Stimulated activated CD4-positive, alpha-beta T cell treated with anti-CD3 and anti-CD28 coated beads, Interleukin-15, amount 100 ng/mL, for 48 hours (primary cell): ENCODE results near the gene PTGER1.
"Not testable (repeated sequence)": the region's sequence is repeated elsewhere in the genome, so short reads cannot be mapped to it uniquely, and the experiment has no call there.

Source experiments
- DNase-seq, 2 donors: peaks; one replicate each; pipeline ENCODE4 v3.0.0-alpha.2; 2020; ENCODE audit warnings: low read depth in 2 of 2

Gene PTGER1, protein sequence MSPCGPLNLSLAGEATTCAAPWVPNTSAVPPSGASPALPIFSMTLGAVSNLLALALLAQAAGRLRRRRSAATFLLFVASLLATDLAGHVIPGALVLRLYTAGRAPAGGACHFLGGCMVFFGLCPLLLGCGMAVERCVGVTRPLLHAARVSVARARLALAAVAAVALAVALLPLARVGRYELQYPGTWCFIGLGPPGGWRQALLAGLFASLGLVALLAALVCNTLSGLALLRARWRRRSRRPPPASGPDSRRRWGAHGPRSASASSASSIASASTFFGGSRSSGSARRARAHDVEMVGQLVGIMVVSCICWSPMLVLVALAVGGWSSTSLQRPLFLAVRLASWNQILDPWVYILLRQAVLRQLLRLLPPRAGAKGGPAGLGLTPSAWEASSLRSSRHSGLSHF

DNA sequence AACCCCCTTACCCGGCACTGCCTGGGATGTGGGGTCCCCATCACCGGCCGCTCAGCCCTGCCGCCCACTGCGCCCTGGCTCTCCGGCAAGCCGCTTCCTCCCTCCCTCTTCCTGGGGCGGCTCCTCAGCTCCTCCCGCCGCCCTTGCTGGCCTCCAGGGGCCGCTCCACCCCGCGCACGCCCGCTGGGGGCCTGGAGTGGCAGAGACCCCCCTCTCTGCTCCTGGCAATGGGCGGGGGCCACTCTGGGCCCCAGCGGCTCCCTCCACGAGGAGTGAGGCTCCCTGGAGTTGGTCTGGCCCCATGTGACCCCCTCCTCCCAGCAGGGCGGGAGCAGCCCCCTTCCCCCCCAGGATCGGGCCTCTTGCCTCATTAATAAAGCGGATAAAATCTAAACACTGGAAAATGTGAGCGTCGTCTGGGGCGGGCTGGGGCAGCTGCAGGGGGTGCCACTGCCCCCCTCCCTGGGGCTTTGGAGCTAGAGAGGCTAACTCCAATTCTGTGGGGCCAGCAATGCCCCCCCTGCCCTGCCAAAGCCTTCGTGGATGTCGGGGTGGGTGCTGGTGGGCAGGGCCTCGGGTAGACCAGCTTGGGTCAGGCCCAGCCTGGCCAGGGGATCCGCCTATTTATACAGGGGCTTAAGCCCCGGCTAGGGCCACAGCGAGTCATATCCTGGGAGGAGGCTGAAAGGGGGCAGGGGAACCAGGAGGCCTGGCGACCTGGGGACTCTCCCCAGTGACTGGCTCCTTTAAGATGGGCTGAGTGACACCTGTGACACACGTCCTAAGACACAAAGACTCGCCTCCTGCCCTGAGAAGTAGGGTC lies at the start of gene PTGER1:
Gene PTGER1 (minus strand): TSS at position 104 of the 823 bp plus-strand sequence. CDS start 1,034 bp downstream, outside the sequence.
- peak in 1 of 2 donors; percentile 38 for DNase-seq

DNA sequence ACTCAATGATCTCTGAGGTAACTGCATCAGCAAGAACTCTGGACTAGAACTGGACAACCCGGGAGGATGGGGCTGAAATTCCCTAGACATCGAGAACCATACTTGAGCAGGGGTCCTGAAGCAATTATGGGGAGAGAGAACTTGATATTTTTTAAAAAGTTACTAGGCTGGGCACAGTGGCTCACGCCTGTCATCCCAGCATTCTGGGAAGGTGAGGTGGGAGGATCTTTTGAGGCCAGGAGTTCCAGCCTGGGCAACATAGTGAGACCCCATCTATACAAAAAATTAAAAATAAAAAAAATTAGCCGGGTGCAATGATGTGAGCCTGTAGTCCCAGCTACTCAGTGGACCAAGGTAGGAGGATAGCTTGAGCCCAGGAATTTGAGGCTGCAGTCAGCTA lies 45.4 kb upstream of the PTGER1 start:
- no peak for DNase-seq

DNA sequence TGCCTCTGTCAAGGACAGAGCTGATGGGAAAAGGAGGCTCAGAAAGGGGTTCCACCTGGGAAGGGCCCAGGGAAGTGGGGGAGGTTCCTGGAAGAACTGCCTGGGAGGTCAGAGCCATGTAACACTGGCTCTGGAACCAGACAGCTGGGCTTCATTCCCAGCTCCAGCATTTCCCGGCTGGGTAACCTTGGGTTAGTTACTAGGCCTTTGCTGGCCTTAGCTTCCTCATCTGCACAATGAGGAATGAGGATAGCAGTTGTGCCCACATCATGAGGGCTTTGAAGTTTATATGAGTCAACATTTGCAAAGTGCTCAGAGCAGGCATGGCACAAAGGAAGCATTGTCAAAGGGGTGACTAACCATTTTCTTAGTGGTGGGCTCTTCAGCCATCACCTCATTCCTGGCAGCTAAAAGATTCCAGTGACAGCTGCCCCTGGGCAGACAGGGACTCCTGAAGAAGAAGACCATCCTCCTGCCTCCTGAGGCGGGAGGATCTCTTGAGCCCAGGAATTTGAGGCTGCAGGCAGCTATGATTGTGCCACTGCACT lies 44.8 kb upstream of the PTGER1 start:
- no peak for DNase-seq

DNA sequence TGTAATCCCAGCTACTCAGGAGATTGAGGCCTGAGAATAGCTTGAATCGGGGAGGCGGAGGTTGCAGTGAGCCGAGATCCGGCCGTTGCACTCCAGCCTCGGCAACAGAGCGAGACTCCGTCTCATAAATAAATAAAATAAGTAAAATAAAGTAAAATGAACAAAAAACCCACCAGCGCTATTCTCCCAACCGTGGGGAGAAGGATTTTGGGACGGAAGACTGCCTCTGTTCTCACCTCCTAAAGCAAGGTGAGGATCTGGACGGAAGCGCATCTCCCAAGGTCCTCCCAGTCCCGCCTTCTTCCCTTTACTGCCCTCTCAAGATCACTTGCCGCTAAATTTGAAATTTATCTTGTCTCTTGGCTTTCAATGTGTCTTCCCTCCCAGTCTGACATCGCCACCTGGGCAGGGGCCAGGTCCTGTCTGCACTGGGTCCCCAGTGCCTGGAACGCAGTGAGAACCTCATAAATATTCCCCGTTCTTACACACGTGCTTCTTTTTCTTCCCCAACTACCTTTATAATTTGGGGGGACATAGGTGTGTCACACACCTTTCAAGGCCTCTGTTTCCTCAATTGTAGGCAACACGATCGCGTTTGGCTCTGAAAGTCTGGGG lies 44.2 kb upstream of the PTGER1 start:
- no peak for DNase-seq

DNA sequence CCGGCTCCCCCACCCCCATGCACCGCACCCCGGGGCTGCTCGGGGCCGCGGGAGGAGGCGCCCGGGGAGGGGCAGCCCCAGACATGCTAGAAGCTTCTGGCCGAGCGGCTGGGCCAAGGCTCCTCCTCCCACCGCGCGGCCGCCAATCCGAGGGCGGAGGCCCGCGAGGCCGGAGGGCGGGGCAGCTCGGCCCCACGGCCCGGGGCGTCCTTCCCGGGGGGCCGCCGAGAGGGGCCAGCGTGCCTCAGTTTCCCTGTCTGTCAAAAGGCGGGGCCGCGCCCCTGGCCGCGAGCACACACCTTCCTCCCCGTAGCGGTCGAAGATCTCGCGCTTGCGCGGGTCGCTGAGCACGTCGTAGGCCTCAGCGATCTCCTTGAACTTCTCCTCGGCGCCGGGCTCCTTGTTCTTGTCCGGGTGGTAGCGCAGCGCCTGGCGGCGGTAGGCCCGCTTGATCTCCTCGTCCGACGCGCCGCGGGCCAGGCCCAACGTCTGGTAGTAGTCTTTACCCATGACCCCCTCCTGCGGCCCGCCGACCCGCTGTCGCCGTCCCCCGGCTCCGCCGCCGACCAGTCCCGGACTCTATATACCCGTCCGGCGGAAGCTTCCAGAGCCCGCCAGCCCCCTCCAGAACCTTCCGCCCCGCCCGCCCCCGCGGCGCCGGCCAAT lies 42.8 kb upstream of the PTGER1 start, which contains the start of gene DNAJB1:
Gene DNAJB1 (minus strand): TSS at position 558 of the 666 bp plus-strand sequence. CDS start 48 bp downstream, at position 510.
- DNase-seq: peak in 1 of 2 donors; percentile 52

DNA sequence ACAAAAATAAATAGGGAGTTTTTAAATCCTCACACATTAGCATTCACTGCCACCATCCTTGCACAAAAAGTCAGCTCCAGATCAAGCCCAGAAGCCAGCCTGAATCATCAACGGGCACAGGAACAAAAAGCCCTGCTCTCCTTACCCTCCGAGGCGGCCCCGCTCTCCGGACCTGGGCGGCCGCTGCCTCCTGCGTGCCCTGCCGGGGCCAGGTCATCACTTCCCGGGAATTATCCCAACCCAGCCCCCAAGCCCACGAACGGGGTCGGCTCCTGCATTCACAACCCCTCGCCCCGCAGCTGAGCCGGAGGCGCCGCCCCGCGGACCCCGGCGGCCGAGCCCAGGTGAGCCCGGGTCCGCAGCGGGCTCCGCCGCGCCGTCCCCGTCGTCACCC lies 42.3 kb upstream of the PTGER1 start:
- no peak for DNase-seq

DNA sequence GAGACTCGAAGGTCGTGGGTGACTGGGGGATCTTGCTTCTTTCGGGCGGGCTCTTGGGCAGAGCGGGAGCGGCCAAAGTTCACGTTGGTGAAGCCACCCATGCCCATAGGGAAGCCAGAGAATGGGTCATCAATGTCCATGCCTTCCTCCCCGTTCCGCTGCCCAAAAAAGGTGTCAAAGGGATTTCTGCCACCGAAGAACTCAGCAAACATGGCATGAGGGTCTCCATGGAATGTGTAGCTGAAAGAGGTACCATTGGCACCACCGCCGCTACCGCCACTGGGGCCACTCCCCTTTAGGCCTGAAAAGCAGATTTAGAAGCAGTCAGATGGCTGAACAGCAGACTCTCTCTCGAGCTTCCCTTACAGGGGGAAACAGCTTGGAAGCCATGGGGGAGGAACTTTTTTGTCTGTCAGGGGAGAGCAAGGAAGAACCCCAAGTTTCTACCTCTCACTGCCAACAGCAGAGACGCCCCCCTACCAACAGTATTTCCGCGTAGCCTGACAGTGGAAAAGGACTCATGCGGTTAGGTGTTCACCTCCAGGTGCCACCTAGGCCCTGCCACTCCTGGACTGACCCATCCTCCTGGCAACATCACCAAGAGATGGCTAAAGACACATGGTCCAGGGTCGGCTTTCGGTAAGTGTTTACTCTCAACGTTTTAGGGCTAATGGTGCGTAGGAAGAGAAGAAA lies 41.7 kb upstream of the PTGER1 start:
- DNase-seq: no peak

DNA sequence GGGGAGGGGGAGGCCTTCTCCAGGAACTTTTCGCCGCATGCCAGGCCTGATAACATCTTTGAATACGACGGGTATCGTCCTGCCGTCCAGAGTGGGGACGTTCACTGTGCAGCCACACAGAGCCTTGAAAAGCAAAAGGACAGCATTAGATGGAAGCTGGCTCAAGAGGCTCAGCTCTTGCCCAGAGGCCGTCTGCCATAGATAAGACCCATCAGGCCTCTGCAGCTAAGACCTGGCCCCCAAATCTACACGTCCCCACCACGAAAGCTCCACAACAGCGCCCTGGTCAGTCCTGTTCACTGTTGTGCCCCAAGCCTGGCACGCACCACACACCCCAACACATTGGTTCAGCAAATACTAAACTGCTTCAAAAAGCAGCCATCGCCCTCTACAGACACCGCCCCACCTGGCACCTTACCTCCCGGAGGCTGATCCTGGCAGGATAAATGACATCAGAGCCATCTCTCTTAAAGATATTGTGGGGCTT lies 40.9 kb upstream of the PTGER1 start:
- no peak for DNase-seq

DNA sequence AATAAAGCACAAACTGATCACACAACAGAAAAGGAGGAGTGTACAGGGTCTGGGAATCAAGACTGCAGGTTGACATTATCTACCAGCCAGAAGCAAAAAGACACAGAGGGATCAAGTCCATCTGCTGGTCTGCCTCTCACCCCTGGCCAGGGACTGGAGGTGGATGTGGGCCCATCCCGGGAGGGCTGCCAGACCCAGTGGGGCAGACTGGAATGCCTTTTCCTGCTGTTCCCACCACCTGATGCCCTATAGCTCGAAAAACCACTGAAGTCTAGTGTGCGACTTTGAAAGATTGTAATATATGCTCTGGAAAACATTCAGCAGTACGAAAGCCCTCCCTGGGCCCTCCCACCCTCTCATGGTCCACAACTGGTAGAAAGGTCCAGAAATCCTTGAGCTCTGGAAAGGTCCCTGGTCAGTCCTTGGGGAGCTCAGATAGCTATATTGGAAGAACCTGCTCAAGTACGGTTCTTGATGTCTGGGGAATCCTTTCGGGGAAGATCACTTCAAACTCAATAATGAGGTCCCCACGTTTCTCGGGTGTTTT lies 40.4 kb upstream of the PTGER1 start:
- DNase-seq: no peak

DNA sequence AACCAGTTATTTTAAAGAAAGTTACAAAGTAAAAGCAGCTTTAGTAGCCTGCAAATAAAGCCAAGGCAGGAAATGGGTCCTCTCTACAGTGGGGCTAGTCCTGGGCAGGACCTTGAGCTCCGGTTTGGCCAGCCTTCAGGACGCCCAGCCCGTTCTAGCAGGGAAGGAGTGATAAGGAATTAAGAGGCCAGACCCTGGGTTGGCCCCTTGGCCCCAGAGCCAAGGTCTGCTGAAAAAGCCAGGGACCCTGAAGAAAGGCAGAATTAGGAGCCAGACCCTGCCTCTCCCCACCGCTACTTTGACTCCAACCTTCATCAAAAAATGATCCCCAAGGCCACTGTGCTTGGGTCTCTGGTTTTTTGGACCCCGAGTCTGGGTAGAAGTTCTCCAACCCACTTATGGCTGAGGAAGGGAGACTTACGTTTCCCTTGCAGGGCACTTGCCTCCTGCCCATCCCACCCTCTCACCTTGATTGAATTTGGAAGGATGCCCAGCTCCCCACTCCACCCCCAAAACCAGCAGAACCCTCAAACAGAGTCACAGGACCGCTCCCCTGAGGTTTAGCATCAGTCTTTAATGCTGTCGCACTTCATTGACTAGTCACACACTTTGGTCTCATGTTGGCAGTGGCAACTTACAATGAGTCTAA lies 39.2 kb upstream of the PTGER1 start:
- no peak for DNase-seq

DNA sequence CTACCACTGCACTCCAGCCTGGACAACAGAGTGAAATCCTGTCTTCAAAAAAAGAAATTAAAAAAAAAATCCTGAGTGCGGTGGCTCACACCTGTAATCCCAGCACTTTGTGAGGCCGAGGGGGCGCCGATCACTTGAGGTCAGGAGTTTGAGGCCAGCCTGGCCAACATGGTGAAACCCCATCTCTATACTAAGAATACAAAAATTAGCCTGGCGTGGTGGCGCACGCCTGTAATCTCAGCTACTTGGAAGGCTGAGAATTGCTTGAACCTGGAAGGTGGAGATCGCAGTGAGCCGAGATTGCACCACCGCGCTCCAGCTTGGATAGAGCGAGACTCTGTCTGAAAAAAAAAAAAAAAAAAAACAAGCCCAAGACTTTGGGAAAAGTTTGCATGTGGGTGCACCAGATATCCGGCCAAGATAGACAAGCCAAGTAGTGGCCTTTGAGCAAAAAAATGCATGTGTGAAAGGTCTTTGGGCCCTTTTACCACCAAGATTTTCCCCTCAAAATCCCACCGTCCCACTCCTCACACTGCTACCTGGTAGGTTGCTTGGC lies 37.3 kb upstream of the PTGER1 start:
- DNase-seq: no peak

DNA sequence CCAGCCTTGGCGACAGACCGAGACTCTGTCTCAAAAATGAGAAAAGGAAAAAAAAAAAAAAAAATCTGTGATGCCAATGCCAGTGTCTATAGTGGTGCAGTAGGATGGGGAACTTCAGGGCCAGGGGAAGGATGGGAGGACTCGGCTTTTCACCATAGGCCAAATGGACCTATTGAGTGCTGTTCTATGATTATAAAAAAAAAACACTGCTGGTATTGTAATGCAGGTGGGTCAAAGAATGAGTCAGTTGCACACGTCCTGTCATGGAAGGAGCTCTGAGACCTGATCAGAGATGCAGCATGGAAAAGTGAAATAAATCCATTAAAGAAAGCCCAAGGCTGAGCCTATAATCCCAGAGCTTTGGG lies 36.1 kb upstream of the PTGER1 start:
- DNase-seq: no peak

DNA sequence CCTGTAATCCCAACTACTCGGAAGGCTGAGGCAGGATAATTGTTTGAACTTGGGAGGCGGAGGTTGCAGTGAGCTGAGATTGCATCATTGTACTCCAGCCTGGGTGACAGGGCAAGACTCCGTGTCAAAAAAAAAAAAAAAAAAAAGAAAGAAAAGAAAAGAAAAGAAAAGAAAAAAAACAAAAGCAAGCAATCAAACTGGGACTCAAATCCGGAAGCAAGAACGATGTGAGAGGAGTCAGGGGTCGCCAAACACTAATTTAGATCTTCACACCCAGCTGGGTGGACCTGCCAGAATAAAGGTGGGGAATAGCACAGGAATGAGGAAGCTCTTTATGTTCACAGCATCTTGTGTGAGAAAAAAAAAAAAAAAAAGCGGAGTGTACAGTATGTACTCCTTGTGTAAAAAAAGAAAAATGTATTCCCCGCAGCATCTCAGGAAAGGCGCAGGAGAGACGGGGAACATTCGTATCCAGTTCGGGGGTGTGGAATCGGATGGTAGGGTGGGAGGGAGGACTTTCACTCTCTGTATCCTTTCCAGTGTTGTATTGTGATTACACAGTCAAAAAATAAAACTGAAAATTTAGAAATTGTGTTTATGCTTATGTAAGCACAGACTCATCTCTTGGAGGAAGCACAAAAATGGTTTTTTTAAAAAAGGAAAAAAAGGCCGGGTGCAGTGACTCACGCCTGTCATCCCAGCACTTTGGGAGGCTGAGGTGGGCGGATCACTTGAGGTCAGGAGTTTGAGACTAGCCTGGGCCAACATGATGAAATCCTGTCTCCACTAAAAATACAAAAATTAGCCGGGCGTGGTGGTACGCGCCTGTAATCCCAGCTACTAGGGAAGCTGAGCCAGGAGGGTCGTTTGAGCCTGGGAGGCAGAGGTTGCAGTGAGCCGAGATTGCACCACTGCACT lies 35.4 kb upstream of the PTGER1 start:
- DNase-seq: no peak

DNA sequence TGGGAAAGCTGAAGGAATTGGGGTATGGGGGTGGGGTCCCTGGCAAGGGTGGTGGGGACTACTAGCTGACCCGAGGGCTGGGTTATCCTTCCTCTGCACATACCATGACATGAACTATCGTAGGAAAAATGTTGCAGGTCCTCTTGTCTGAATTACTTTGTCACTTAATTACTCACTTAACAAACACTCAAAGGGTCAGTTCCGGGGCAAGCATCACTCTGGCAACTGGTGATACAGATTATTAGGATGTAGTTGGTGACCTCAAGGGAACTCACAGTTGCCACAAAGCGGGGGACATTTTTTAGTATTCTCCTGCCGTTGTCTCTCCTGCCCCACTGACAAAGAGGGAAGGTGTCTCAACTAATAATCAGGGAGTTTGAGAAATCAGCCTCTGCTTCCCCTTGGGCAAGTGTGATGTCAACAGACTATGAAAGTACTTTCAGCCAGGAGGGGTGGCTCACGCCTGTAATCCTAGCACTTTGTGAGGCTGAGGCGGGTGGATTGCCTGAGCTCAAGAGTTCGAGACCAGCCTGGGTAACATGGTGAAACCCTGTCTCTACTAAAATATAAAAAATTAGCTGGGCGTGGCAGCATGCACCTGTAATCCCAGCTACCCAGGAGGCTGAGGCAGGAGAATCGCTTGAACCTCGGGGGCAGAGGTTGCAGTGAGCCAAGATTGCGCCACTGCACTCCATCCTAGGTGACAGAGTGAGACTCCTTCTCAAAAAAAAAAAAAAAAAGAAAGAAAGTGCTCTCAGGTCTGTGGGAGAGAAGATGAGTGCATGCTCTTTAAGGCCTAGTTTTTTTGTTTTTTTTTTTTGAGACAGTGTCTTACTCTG lies 32.8 kb upstream of the PTGER1 start:
- no peak for DNase-seq

DNA sequence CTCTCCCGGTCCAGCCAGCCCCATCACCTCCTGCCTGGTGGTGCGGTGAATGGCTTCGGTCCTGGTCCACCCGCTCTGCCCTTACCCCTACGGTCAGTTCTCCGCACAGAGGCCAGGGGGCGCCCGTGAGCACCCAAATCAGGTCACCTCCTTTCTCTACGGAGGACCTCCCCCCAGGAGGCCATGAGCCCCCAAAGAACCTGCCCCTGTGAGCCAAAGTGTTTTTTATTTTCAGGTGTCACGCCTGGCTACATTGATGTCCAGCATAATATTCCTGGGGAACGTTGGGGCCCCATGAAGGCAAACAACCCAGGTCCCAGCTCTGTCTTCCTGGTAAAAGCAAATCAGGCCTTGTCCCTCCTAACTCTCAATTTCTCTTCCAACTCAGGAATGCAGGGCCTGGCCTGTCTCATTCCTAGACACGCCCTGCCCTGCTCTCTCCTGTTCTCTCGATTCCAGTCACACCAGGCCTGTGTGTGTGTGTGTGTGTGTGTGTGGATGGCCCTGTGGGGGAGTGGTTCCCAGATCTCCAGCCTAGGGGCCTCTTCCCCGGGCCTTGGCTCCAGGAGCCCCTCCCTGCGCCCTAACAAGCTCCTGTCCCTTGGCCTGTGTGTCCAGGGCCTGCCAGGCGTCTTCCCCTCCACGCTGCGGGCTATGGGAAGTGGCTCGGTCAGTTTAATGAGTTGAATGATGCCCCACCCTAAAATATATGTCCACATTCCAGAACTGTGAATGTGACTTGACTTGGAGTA lies 30.5 kb upstream of the PTGER1 start:
- DNase-seq: peak in 1 of 2 donors; percentile 72

DNA sequence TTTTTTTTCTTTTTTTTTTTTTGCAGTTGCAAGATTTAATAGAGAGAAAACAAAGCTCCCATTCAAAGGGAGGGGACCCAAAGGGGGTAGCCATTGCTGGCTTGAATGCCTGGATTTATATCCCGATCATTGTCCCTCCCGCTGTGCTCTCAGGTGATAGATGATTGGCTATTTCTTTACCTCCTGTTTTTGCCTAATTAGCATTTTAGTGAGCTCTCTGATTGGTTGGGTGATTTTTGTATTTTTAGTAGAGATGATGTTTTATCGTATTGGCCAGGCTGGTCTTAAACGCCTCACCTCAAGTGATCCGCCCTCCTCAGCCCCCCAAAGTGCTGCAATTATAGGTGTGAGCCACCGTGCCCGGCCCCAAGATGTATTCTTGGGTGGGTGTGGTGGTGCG lies 29.4 kb upstream of the PTGER1 start:
- not testable (repeated sequence) for DNase-seq

DNA sequence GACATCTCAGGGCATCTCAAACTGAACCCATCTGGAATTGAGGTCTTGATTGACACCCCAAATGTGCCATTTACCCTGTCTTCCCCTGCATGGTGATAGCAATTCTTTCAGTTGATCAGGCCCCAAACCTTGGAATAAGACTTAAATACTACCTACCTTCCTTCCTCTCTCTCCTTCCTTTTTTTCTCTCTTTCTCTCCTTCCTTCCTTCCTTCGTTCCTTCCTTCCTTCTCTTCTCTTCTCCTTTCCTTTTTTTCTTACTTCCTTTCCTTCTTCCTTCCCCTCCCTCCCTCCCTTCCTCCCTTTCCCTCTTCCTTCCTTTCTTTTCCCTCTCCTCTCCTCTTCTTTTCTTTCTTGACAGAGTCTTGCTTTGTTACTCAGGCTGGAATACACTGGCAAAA lies 28.1 kb upstream of the PTGER1 start:
- DNase-seq: no peak
